Heart left ventricle (tissue), 16 donors: Measurements from ENCODE around the gene ARL6IP1. TPM values are rescaled to one million over a fixed set of nuclear protein-coding genes. Genes with fewer than 3 reads are reported as not detected.

Experiments used
- ATAC-seq, 4 donors: fragments of 200-7000 bp; cut with Tn5 transposase; one replicate each; pipeline ENCODE4 v1.9.1; 2020 to 2022; ENCODE audit warnings: moderate library complexity in 4 of 4, mild to moderate bottlenecking in 3 of 4, moderate number of reproducible peaks in 1 of 4
- DNase-seq, 5 donors: peaks; one replicate each; pipeline ENCODE4 v3.0.0-alpha.2; 2020
- H3K27ac ChIP-seq, 12 donors: fragments of 200-600 bp; sonication (generic) in 4 of 12; one replicate each; pipeline versions ENCODE4 v1.5.0 to v1.8.0; 2016 to 2022; ENCODE audit warnings: mild to moderate bottlenecking in 2 of 12
- H3K27me3 ChIP-seq, 9 donors: fragments of 200-600 bp; sonication (generic) in 2 of 9; one replicate each; pipeline versions ENCODE4 v1.5.1 to v1.8.0; 2016 to 2022; ENCODE audit warnings: mild to moderate bottlenecking in 3 of 9
- H3K36me3 ChIP-seq, 9 donors: fragments of 200-600 bp; sonication (generic) in 2 of 9; one replicate each; pipeline versions ENCODE4 v1.5.0 to v1.8.0; 2018 to 2022; ENCODE audit warnings: mild to moderate bottlenecking in 2 of 9
- H3K4me1 ChIP-seq, 12 donors: fragments of 200-600 bp; sonication (generic) in 4 of 12; one replicate each; pipeline versions ENCODE4 v1.5.0 to v1.8.0; 2016 to 2022; ENCODE audit warnings: mild to moderate bottlenecking in 3 of 12
- H3K4me3 ChIP-seq, 12 donors: fragments of 200-600 bp; sonication (generic) in 4 of 12; one replicate each; pipeline versions ENCODE4 v1.5.0 to v1.8.0; 2017 to 2022; ENCODE audit warnings: mild to moderate bottlenecking in 9 of 12, moderate library complexity in 4 of 12
- H3K9me3 ChIP-seq, 12 donors: fragments of 200-600 bp; sonication (generic) in 4 of 12; one replicate each; pipeline versions ENCODE4 v1.5.0 to v1.8.0; 2016 to 2022; ENCODE audit warnings: mild to moderate bottlenecking in 1 of 12
- POLR2A ChIP-seq, 2 donors: fragments of 450-650 bp; IDR thresholded peaks; one replicate each; pipeline ENCODE4 v1.6.1; 2017; ENCODE audit warnings: antibody characterized with exemption in 2 of 2, mild to moderate bottlenecking in 2 of 2, moderate library complexity in 2 of 2
- WGBS, 4 donors: extraction: QIAGEN DNeasy Blood & Tissue Kit in 2 of 4; methylation state at CpG; one replicate each; pipeline versions ENCODE4 v1.1.5 to v1.1.7; 2013 to 2018; 5-methylcytosine and 5-hydroxymethylcytosine counted together
- intact Hi-C, 10 donors: fragments of 100-400 bp; cut with DNase I; formaldehyde crosslinking; loops; one replicate each; pipeline versions ENCODE4 v1.11.1 to v1.14.2; 2022
- polyA plus RNA-seq, 2 donors: library from polyadenylated mRNA; stranded (reverse); fragments of 200-250 nt; gene quantifications; one replicate each; pipeline ENCODE4 v1.2.3, GENCODE V29; 2013
- total RNA-seq, 9 donors: library from RNA; depleted of rRNA in 2 of 9; stranded (reverse); fragments of >200 nt in 2 of 9; fragmentation: NEBNext Ultra II Directional in 3 of 9; extraction: Animal tissue kit (Norgen Biotek cat#: 25700) in 3 of 9; gene quantifications; one replicate each; pipeline versions ENCODE4 v1.1.0 to v1.2.4, GENCODE V29; 2016 to 2023
- TF ChIP-seq, protein P1 (sequence below), 12 donors: fragments of 200-600 bp; sonication (generic) in 4 of 12; IDR thresholded peaks; one replicate each; pipeline versions ENCODE4 v1.5.0 to v1.8.0; 2018 to 2022; ENCODE audit warnings: antibody characterized with exemption in 12 of 12, mild to moderate bottlenecking in 5 of 12
- donor health status: ischemic (EF 13 %, LVEDD 7.1; RV severe dilation, severe dysfunction).
- donor health status: healthy with polysubstance abuse.
- donor health status: DM: no; HTN: yes; CAD: no.
- donor health status: DM: no; HTN: no; CAD: no.
- donor health status: ischemic (EF 25% LVEDD 6.9; RV normal size, moderate dysfunction).
- donor health status: ischemic (EF 25% LVEDD 5.7; RV mildly dilated, moderate dysfunction).
- donor health status: healthy.
- donor health status: DM: yes; HTN: yes; CAD: no.
- donor health status: ischemic (EF 35%, LVEDD 5.7; RV mildly dilated, moderate dysfunction).
- donor health status: nonischemic (EF 11% LVEDD 7.7; RV severe dilation, severe dysfunction).
- donor health status: DM: yes; HTN: yes; CAD: no.
- donor health status: PGD.
- donor health status: ischemic (EF 29% LVEDD 5.4; RV normal size, mild dysfunction).
- donor health status: nonischemic (EF 23%, LVEDD 6.1; RV moderate dilation, normal function).

The ARL6IP1 gene
- total and polyA plus RNA-seq, 11 donors = 16.5 to 63.2 (median 22.9) TPM

DNA sequence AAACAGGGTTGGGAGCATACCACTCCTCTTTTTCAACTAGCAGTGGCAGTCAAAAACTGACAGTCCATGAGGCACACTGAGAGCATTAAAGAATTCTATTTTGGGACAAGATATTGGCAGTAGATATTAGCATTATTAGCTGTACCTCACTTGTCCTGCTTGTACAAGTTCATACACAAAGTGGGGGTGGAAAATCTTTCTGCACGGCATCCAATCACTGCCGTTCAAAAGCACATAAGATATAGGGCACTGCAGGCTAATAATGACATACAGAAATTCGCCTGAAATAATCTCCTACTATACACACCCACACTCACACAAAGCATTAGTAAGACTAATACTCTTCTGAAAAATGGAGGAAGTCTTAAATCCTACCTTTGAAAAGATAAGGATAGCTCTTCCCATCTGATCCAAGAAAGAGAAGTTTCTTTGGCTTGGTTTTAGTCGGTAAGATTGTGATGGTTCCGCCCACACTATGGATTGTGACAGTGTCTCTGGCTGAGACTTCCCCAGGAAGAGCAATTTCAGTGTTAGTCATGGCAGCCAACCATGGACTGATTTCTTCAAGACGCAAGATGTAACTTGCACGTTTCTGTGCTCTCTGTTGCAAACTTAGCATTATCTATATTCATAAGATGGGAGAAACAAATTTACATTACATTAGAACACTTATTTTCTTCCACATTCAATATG, 40.6 kb upstream of the ARL6IP1 start:
- Histone ChIP-seq H3K4me3 (no peak overlapping the region), H3K9me3 (no peaks in the 10 kb centered on the region), H3K36me3 (peaks cover 2 to 98% (median 97%) of the 10 kb centered on the region in 9 donors), H3K27ac (no peak overlapping the region), H3K4me1 (no peaks in the 10 kb centered on the region), H3K27me3 (no peaks in the 10 kb centered on the region)
- ATAC-seq (no peak), DNase-seq (no peak)
- 88 to 90% (median 88%) methylated on average over 7 of the region's 7 CpGs for WGBS, 4 donors
- TF ChIP-seq POLR2A (IDR thresholded peaks at IDR 0.05) = no peak
- TF ChIP-seq, protein P1, sequence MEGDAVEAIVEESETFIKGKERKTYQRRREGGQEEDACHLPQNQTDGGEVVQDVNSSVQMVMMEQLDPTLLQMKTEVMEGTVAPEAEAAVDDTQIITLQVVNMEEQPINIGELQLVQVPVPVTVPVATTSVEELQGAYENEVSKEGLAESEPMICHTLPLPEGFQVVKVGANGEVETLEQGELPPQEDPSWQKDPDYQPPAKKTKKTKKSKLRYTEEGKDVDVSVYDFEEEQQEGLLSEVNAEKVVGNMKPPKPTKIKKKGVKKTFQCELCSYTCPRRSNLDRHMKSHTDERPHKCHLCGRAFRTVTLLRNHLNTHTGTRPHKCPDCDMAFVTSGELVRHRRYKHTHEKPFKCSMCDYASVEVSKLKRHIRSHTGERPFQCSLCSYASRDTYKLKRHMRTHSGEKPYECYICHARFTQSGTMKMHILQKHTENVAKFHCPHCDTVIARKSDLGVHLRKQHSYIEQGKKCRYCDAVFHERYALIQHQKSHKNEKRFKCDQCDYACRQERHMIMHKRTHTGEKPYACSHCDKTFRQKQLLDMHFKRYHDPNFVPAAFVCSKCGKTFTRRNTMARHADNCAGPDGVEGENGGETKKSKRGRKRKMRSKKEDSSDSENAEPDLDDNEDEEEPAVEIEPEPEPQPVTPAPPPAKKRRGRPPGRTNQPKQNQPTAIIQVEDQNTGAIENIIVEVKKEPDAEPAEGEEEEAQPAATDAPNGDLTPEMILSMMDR (IDR thresholded peaks at IDR 0.05) = no peak
- intact Hi-C loops = no loop called here

DNA sequence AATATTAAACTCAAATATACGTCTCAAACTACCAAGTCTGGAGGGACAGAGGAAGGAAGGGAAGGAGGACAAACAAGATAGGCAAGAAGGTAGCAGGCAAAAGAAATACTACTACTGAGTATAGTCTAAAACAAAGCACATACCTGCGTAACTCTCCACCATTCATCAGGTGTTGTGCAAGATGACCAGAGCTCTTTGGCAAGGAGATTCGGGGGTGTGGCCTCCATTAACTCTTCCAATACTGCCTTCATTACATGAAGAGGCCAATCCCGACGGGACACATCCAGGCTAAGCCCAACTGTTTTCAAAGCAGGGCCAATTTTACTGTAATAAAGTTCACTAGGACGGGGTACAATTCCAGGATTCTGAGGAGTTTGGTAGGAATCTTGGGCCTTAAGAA, 38.2 kb upstream of the ARL6IP1 start:
- H3K9me3 ChIP-seq = no peaks in the 10 kb centered on the region
- ATAC-seq = no peak
- H3K27me3 ChIP-seq = no peaks in the 10 kb centered on the region
- DNase-seq = no peak
- no peak overlapping the region for H3K27ac ChIP-seq
- no peak overlapping the region for H3K4me3 ChIP-seq
- H3K4me1 ChIP-seq = no peaks in the 10 kb centered on the region
- intact Hi-C loops = no loop called here
- H3K36me3 ChIP-seq = peaks cover 5 to 98% (median 97%) of the 10 kb centered on the region in 9 donors
- WGBS, 4 donors = 80 to 86% (median 82%) methylated on average over 6 of the region's 6 CpGs
- TF ChIP-seq POLR2A (IDR thresholded peaks at IDR 0.05) = no peak
- TF ChIP-seq, protein P1 (IDR thresholded peaks at IDR 0.05) = no peak

DNA sequence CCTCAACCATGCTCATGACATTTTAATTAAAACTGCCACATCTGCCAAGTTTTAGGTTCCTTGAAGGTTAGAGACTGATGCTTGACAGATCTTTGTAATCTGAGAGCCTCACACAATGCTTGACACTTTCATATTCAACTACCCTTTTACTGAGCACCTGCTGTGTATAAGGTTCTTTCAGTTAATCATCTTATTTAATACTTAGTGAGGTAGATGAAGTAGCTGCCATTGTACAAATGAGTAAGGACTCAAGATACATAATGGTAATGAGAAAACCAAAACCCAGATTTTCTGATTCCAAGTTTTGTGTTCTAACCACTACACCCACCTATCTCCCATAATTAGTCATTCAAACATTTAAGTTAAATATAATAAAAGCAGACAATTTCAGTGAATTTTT, 35.4 kb upstream of the ARL6IP1 start:
- TF ChIP-seq, protein P1 (IDR thresholded peaks at IDR 0.05) = no peak
- no peak for TF ChIP-seq POLR2A (IDR thresholded peaks at IDR 0.05)
- no peaks in the 10 kb centered on the region for H3K27me3 ChIP-seq
- ATAC-seq = no peak

DNA sequence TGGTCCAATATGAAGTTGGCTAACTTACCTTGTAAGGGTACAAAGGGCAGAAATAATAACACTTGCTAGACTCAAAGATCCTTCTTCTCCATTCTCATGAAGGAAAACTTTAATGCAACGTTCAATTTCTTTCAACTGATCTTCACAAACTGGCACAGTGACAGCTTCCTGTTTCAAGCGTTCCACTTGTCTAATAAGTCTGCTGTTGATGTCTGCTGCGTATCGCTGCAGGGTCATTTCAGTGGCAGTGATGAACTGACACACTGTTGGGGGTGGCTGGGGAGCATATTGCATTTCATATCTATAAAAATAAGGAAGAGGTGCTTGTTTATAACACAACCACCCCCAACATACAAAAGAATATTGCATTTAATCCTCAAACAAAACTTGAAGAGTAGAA, 33.5 kb upstream of the ARL6IP1 start:
- H3K36me3 ChIP-seq = peaks cover 7 to 100% (median 100%) of the 10 kb centered on the region in 9 donors
- H3K27ac ChIP-seq = no peak overlapping the region
- DNase-seq = no peak
- ATAC-seq = no peak
- H3K4me3 ChIP-seq = no peak overlapping the region
- WGBS, 4 donors = 66 to 75% (median 69%) methylated on average over 4 of the region's 4 CpGs
- intact Hi-C loops = no loop called here
- no peaks in the 10 kb centered on the region for H3K27me3 ChIP-seq
- H3K4me1 ChIP-seq = no peaks in the 10 kb centered on the region
- no peaks in the 10 kb centered on the region for H3K9me3 ChIP-seq
- TF ChIP-seq, protein P1 (IDR thresholded peaks at IDR 0.05) = no peak
- TF ChIP-seq POLR2A (IDR thresholded peaks at IDR 0.05) = no peak

More for the DNA sequence above, 35.4 kb upstream of the ARL6IP1 start:
- no peak for DNase-seq
- no peaks in the 10 kb centered on the region for H3K4me1 ChIP-seq
- no peak overlapping the region for H3K4me3 ChIP-seq
- no peaks in the 10 kb centered on the region for H3K9me3 ChIP-seq
- H3K27ac ChIP-seq = no peak overlapping the region
- intact Hi-C loops = no loop called here
- peaks cover 7 to 100% (median 100%) of the 10 kb centered on the region in 9 donors for H3K36me3 ChIP-seq
